GM19397 (cell line): ENCODE measurements around the gene KRTAP4-12.
"Not testable (repeated sequence)": the region's sequence is repeated elsewhere in the genome, so short reads cannot be mapped to it uniquely, and the experiment has no call there.

Experiments
- ATAC-seq: cut with Tn5 transposase; IDR thresholded peaks from one replicate; pipeline ENCODE4 v1.9.1; 2021; ENCODE audit warnings: mild to moderate bottlenecking, moderate library complexity; ENCODE audit not compliant: unreplicated experiment

The KRTAP4-12 gene

DNA sequence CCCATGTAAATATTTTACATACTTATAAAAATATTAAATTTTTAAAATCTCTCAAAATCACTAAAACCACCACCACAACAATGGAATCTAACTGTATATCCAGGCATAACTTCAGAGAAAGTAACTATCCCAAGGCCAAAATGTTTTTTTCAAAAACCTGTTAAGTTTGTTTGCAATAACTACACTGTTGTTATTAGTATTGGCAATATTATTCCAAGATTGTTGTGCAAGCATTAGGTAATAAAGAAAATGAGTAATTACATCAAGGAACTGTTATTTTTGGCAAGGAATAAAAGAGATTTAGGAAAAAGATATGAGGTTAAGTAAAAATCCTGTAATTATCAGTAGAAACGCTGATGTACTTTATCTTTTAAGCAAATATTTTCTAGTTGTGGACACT is 3.4 kb upstream of the KRTAP4-12 start:
- no peak for ATAC-seq

DNA sequence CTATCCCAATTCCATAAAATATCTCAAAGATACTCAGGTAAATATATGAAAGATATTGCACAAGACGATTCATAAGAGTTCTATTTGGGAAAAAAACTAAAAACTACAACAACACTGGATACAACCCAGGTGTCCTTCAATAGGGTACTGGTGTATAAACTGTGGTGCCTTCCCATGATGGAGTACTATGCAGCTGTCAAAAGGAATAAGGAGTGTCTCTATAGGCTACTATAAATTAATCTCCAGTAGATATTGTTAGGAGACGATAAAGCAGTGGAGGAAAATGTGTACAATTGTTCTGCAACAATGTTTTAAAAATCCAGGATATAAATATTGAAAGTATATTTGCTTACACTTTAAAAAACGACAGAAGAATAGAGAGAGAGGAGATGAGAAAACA is 2.4 kb upstream of the KRTAP4-12 start:
- no peak for ATAC-seq

GRCh38 chr17:41125064-41125463 is 1.1 kb upstream of the KRTAP4-12 start:
- no peak for ATAC-seq

- not testable (repeated sequence) for ATAC-seq
Measured at GRCh38 chr17:41123292-41123990, 541 bp downstream of the KRTAP4-12 start.

DNA sequence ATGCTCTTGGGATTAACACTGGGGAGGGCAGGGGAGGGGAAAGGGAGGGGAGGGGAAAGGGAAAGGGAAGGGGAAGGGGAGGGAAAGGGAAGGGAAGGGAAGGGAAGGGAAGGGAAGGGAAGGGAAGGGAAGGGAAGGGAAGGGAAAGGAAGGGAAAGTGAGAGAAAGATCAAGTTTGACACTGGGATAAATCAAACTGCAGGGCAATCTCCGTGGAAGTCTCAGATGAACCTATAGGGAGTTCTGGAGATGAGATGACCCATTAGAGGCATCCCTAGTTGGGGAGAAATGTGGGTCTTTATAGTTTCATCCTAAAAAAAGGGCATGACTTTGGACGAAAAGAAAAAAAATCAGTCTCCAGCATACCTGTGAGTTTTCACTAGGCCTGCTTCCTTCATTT is 2.2 kb downstream of the KRTAP4-12 start:
- no peak for ATAC-seq

- ATAC-seq, result not testable (repeated sequence)
Measured at GRCh38 chr17:41119696-41120690, 4.0 kb downstream of the KRTAP4-12 start.

DNA sequence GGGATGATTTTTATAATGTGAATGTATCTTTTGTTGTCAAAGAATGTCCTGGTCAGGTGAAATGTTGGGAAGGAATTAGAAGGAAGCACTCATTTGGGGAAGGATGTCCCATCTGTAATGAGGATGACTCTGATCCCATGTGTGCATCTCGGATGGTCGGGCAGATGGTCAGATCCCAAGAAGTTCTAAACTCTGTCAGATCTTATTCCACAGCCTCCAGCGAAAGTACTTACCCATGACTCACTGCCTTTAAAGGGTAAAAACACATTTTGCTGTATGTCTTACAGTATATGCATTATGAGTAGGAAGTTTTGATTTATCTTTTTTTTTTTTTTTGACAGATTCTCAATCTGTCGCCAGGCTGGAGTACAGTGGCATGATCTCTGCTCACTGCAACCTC is 5.3 kb downstream of the KRTAP4-12 start:
- ATAC-seq, result no peak

GRCh38 chr17:41117846-41118386 is 6.1 kb downstream of the KRTAP4-12 start, which contains the start of gene KRTAP4-11:
TSS of gene KRTAP4-11 (minus strand) at chr17:41118373. CDS start at chr17:41118315, 58 bp downstream.
- ATAC-seq, result not testable (repeated sequence)

GRCh38 chr17:41116297-41116696 is 7.7 kb downstream of the KRTAP4-12 start:
- ATAC-seq, result no peak

- ATAC-seq, result no peak
Measured at GRCh38 chr17:41111151-41111885, 12.7 kb downstream of the KRTAP4-12 start.

DNA sequence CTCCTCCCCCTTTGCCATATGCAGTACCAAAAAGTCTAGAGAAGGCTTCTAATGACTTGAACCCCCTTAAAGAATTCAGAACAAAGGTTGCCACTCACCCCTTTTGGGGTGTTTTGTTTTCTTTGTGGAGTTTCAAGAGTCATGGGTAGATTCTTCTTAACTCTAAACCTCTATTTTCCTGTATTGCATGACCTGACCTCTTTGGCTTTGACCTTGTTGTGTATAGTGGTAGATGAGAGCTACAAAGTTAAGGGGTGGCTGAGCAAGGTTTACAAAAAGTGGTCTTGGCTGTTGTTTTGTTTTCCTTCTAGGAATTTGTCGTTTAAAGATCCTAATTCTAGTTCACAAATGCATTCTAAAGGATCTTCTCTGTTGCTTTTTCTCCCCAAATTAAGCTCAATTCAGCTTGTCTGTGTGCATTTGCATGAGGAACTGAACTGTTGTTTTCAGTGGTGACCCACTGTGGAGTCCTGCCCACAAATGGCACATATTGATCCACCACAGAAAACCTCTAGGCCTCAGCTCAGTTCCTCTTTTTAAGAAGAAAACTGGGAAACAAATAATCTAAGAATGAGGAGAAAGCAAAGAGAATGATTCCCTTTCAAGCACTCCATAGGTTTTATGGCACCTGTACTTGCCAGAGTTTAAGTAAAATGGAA is 15.1 kb downstream of the KRTAP4-12 start:
- ATAC-seq, result not testable (repeated sequence)

GRCh38 chr17:41107941-41108450 is 16.0 kb downstream of the KRTAP4-12 start:
- no peak for ATAC-seq

DNA sequence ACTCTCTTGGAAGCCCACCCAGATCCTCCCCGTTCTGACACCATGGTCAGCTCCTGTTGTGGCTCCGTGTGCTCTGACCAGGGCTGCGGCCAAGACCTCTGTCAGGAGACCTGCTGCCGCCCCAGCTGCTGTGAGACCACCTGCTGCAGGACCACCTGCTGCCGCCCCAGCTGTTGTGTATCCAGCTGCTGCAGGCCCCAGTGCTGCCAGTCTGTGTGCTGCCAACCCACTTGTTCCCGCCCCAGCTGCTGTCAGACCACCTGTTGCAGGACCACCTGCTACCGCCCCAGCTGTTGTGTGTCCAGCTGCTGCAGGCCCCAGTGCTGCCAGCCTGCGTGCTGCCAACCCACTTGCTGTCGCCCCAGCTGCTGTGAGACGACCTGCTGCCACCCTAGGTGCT is 18.6 kb downstream of the KRTAP4-12 start, which contains the start of gene KRTAP4-9:
KRTAP4-9 (plus strand) TSS at position 43 of the 400 bp plus-strand sequence; CDS start at position 43, 0 bp downstream.
- not testable (repeated sequence) for ATAC-seq

GRCh38 chr17:41104386-41105038 is 19.5 kb downstream of the KRTAP4-12 start:
- not testable (repeated sequence) for ATAC-seq

- ATAC-seq, result no peak
Measured at GRCh38 chr17:41103896-41104295, 20.1 kb downstream of the KRTAP4-12 start.

DNA sequence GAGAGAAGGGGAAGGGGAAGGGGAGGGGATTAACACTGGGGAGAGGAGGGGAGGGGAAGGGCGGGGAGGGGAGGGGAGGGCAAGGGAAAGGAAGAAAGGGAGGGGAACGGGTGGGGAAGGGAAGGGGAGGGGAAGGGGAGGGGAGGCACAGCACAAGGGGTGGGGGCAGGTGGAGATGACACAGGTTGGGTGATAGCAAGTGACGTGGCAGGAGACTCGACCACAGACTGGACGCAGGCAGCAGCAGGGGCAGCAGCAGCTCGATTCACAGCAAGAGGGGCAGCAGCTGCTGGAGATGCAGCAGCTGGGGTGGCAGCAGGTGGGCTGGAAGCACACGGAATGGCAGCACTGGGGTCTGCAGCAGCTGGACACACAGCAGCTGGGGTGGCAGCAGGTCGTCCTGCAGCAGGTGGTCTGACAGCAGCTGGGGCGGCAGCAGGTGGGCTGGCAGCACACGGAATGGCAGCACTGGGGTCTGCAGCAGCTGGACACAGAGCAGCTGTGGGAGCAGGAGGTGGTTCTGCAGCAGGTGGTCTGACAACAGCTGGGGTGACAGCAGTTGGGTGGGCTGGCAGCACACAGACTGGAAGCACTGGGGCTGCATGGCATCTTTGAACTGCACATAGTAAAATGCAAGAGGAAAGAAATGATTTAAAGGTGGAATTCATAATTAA is 22.3 kb downstream of the KRTAP4-12 start, which contains the start of gene KRTAP4-16:
KRTAP4-16 (minus strand) TSS at position 624 of the 674 bp plus-strand sequence; CDS start at position 624, 0 bp downstream.
- no peak for ATAC-seq

- ATAC-seq, result not testable (repeated sequence)
Measured at GRCh38 chr17:41099682-41100480, 24.1 kb downstream of the KRTAP4-12 start.

- ATAC-seq, result no peak
Measured at GRCh38 chr17:41098481-41098880, 25.5 kb downstream of the KRTAP4-12 start.
